ENCODE data around the gene ARGFX.
"Not testable (repeated sequence)": the region's sequence is repeated elsewhere in the genome, so short reads cannot be mapped to it uniquely, and the experiment has no call there.

The ARGFX gene

DNA sequence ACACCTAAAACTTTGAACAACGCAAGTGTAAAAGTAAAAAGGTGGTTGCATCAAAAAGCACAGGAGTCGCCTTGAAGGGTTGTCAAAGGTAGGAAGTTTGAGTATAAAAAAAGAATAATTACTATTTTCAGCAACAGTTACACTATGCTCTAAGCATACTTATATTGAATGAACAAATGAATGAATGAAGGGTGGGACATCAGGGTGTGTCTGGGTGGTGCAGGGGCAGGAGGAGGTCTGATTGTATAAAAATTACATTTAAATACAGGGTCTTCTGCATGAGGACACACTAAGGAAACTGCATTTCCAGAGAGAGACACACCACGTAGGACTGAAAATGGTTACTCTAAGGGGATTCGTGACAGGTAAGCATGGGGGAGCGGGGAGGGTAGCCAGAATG is at the start of gene ARGFX:
ARGFX (plus strand) TSS at position 301 of the 400 bp plus-strand sequence. CDS start 2,765 bp downstream, outside the sequence.
- no peak for DNase-seq (ENCODE audit: low read depth, low spot score)

DNA sequence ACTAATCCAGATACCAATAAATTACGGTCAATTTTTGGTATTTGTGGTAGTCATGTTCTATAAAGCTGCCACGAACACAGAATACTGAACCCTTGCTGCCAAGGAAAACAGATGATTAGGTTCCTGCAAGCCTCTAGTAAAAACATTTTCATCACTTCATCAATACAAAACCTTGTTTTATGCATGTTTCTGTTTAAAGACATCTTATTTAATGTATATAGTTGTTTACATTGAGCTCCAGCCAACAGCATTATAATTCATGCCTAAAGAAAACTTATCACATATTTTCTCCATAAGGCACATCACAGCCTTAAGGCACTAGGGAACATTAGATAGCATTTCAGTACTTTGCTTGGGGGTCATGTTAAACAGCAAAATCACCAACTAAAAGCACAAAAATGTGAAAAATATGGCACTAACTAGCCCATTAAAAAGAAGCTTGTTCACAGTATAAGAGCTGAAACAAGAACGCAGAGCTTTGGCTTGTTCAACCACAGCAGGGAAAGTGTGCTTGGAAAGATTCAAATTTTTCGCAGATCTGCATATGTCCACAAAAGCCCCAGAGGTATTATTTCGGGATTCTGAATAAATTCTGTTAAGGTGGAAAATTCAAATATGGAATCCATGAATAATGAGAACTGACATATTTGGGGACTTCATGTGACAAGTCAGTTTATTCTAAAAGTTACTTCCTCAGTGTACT is 49.6 kb upstream of the ARGFX start:
- DNase-seq (ENCODE audit: low read depth, low spot score): no peak

DNA sequence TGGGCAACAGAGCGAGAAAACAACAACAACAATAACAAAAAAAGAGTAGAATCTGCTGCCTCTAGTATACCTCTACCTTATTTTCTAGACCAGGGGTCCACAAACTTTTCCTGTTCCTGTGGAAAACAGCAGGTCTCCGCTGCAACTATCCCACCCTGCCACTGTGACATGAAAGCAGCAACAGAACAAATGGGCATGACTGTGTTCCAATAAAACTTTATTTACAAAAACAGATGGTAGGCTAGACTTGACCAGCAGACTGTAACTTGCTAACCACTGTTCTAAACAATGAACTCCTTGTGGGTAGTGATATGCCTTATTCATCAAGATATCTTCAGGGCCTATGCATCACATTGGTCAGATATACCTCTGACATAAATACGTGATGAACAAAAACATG is 47.2 kb upstream of the ARGFX start:
- DNase-seq (ENCODE audit: low read depth, low spot score): no peak

DNA sequence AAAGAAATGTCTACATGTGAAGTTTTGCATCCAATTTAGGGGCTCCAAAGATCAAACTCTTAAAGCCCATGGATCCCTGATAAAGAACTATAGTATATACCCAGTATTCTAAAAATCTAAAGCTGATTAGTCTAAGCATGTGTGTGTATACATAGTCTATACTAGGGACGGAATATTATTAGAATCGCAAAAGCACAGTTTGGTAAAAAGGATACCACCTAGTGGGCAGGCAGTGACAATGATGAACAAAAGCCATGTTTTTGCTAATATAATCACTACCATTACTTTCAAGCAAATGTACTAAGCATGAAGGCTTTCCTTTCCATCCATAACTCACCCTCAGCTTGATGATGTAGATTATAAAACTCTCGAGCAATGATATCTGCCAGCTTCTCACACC is 38.4 kb upstream of the ARGFX start:
- DNase-seq (ENCODE audit: low read depth, low spot score): no peak

DNA sequence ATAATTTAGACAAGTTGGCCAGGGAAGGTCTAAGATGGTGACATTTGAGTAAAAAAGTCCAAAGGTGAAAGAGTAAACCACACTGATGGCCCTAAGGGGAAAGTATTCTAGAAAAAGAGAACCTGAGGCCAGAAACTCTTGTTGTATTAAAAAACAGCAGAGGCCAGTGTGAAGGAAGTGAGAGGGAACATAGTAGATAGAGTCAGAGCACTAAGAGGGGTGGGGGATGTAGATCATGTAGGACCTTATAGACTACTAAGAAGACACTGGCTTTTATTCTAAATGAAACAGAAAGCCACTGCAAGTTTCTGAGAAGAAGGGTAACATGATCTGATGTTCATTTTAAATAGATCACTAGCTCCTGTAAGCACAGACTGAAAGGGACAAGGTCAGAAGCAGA is 36.5 kb upstream of the ARGFX start:
- no peak for DNase-seq (ENCODE audit: low read depth, low spot score)

DNA sequence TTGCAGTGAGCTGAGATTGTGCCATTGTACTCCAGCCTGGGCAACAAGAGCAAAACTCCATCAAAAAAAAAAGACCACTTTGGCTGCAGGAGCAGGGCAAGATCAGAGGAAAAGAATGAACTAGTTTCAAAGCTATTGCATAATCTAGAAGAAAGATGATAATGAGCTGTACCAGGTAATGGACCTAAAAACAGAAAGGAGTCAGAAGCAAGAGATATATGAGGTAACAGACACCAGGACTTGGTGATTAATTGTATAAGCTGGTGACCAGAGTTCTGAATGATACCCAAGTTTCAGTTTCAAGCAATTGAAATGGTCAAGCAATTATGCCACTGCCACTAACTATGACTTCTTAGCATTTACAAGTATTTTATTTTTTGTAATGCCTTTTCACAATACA is 24.8 kb upstream of the ARGFX start:
- DNase-seq (ENCODE audit: low read depth, low spot score): no peak

DNA sequence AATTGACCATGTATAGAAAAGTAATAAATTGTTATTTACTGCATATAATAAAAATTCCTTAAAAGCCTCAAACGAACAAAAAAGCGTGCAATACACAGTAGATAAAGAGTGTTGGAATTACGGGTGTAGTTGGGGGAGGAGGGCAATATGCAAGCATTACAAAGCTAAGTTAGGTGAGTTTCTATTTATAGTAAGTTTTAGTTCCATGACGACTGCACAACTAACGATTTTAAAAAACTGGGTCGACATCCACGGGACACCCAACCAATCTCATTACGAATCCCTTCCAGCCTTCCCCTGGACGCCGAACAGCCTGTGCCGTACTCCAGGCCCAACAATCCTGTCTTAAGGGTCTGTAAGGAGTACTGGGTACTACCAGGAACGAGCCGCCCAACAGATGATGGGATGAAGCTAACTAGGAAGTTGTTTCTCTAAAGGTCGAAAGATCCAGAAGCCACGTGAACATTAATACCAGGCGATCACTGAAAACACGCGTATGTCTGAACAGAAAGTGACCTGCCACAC is 22.6 kb upstream of the ARGFX start:
- no peak for DNase-seq (ENCODE audit: low read depth, low spot score)

DNA sequence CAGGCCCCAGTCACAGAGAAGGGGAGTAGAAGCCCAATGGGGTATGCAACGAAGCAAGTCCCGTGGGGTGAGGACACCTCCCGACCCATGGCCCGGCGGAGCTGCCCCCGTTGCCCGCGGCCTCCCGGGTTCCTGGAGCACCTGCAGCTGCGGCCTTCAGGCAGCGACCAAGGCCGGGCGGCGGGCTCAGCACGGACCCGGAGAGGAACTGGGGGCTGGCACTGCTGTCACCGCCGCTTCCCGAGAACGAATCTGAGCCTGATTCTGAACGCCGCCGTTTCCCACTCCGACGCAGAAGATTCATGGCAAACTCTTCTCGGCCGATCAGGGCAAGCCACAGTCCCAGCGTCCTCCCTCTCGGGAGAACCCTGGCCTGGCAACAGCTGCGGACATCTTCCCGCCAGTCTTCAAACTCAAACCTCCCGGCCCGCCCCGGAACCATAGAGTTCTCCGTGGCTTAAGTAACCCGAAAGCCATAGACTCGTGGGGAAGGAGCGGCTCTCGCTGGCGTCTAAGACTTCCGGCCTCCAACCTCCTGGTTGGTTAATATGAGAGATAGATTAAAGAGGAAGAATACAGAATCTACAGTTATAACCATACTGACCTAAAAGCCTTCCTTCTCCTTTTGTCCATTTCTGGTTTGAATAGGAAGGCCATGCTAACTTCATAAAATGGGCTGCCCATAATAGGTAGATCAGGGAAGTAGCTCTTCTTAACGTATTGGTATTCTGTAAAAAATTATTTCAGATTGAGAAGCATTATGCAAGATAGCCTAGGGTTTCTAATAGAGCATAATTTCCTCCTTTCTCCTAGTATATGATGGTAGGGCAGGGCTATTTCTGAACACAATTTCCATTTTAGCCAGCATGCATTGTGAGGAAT is 21.9 kb upstream of the ARGFX start, which contains the start of gene POLQ:
POLQ (minus strand) TSS at position 415 of the 882 bp plus-strand sequence; CDS start at position 304, 111 bp downstream.
- DNase-seq (ENCODE audit: low read depth, low spot score): peak; percentile 63

DNA sequence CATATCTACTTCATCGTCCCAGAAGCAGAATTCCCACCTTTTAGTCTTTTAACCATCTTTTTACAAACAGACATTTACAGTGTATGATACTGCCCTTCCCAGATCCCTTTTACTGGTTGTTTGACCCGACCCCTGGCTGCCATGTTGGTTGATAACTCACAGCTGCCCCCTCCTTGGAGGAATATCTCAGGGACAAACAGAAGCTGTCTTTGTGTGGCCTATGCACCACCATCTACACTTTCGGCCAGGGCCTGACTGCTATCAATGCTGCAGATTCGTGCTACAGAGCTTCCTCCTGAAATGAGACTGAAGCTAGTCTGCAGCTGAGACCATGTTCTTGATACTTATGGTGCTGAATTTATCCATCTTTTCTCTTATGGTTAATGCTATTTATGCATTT is 15.4 kb upstream of the ARGFX start:
- no peak for DNase-seq (ENCODE audit: low read depth, low spot score)

DNA sequence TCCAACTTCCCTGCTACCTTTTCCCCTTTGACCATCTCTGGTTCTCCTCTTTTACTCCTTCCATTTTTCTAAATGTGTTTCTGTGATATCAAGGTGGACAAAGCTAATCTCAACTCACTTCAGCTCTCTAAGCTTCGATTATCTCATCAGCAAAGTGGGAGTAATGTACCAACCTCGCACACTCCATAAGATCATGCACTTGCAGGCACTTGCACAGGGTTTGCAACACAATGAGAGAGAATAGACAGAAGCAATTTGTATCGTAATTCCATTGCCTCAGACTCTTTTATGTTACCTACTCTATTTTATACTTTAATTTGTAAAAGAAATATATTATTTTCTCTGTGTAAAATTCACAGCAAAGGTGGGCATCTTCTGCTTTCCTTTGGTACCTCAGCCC is 15.0 kb upstream of the ARGFX start:
- no peak for DNase-seq (ENCODE audit: low read depth, low spot score)

DNA sequence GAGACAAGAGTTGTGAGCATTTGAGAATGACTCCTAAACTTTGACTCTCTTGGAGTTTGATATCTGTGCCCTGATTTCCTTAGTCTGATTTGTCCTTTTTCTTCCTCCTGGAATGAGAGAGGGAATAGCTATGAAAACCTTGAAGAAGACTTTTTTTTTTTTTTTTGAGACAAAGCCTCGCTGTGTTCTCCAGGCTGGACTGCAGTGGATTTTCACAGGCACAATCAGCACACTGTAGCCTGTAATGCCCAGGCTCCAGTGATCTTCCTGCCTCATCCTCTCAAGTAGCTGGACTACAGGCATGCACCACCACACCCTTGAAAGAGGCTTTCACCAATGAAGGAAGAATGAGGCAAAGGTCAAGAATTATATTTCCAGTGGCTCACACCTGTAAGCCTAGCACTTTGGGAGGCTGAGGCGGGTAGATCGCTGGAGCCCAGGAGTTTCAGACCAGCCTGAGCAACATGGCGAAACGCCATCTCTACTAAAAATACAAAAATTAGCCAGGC is 10.3 kb upstream of the ARGFX start:
- no peak for DNase-seq (ENCODE audit: low read depth, low spot score)

DNA sequence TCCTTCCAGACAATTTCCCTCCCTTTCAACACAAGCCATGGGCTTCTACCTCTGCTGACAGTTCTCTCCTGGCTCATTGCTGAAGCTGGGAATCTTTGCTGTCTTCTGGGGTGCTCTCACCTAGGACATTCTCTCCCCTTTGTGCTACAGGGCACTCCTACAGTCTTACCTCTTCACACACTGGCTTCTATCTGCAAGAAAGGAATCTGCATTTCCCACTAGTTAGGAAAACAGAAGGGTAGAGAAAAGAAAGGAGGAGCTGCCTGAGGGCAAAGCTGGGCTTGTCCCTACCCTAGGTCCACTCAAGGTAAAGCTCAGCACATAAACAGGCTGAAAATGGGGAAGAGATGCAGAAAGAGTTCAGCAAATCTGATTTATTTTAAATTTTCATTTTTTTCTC is 5.6 kb upstream of the ARGFX start:
- no peak for DNase-seq (ENCODE audit: low read depth, low spot score)

DNA sequence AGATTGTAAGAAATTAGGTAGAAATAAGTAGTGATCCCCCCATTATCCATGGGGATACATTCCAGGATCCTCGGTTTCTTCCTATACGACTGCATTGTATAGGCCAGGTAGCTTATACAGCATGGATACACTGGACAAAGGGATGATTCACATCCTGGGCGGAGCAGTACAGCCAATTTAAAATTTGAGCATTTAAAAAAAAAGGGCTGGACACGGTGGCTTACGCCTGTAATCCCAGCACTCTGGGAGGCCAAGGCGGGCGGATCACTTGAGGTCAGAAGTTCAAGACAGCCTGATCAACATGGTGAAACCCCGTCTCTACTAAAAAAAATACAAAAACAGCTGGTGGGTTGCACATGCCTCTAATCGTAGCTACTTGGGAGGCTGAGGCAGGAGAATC is 976 bp upstream of the ARGFX start:
- no peak for DNase-seq (ENCODE audit: low read depth, low spot score)

DNA sequence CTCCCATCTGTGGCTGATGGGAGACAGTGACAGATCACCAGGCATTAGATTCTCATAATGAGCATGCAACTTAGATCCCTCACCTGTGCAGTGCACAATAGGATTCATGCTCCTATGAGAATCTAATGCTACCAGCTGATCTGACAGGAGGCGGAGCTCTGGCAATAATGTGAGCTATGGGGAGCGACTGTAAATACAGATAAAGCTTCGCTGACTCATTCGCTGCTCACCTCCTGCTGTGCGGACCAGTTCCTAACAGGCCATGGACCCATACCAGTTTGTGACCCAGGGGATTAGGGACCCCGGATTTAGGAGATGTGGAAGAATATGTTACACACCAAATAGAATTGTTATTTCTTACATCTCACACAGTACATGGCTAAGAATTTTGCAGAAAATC is 6.7 kb downstream of the ARGFX start:
- no peak for DNase-seq (ENCODE audit: low read depth, low spot score)

DNA sequence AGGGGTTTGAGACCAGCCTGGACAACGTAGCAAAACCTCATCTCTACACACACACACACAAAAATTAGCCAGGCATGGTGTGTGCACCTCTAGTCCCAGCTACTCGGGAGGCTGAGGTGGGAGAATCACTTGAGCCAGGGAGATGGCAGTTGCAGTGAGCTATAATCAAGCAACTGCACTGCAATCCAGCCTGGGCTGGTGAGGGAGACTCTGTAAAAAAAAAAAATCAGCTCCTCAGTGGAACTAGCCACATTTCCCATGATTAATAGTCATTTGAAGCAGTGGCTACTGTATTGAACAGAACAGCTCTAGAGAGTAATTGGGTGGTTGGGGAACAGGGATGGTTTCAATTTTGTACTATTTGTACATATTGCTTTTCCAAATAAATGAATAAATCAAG is 13.9 kb downstream of the ARGFX start:
- no peak for DNase-seq (ENCODE audit: low read depth, low spot score)

DNA sequence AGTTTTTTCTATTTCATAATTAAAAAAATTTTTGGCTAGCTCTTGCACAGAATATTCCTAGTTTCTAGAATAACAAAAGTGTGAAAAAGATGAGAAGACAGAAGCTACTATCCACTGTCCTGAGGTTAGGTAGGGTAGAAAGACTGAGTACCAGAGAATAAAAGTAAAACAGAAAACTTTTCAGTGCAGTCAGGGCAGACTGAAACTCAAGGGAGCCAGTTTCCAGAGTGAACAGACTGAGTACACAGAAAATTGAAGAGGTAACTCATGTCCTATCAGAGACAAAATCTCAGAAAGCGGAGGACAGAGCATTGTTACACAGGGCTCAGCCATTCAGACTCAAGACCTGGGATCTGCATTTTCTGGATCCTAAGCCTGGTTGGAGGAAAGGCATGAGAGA is 16.7 kb downstream of the ARGFX start:
- DNase-seq (ENCODE audit: low read depth, low spot score): no peak

DNA sequence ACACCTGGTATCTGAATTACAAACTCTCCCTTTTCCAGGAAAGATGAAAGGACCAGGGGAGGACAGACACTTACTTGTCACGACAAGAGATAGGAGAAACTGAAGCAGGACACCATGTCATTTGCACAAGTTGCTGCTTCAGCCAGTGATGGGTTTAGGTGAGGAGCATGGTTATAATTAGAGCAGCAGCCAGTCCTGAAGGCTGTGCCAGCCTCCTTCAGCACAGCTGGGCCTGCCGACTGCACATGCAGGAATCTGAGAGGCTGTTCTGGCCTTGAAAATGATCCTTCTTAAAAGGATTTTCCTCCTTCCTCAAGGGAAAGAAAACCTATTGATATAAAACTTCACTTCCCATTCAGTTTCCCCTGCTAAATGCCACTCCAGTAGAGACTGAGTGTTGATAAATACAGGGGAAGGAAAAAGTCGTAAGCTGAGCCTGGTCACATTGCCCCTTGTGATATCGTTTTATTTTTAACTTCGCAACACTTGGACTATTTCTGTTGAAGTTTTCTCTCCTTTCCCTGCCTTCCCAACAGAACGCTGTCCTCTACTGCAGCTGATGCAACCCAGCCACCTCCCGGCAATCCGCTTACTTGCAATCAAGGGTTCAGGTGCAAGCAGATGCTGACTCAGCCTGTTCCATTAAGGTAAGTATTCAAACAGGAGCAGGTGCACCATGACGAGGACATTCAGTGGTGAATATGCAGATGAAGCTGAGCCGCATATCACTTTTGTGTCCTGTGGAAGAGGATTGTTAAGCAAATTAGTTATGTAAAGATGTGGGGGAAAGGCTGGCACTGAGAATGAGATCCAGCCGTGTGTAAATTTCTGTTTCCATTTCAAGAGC is 25.3 kb downstream of the ARGFX start, which contains the start of gene FBXO40:
FBXO40 (plus strand) TSS at position 524 of the 847 bp plus-strand sequence. CDS start 27,197 bp downstream, outside the sequence.
- DNase-seq (ENCODE audit: low read depth, low spot score): no peak

DNA sequence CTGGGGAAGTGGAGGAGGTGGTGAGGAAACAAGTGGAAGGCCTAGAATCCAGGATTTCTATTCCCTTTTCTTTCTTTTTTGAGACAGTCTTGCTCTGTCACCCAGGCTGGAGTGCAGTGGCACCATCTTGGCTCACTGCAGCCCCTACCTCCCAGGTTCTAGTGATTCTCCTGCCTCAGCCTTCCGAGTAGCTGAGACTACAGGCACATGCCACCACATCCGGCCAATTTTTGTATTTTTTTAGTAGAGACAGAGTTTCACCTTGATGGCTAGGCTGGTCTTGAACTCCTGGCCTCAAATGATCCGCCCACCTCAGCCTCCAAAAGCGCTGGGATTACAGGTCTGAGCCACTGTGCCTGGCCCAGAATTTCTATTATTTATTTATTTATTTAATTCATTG is 26.1 kb downstream of the ARGFX start:
- DNase-seq (ENCODE audit: low read depth, low spot score): not testable (repeated sequence)

DNA sequence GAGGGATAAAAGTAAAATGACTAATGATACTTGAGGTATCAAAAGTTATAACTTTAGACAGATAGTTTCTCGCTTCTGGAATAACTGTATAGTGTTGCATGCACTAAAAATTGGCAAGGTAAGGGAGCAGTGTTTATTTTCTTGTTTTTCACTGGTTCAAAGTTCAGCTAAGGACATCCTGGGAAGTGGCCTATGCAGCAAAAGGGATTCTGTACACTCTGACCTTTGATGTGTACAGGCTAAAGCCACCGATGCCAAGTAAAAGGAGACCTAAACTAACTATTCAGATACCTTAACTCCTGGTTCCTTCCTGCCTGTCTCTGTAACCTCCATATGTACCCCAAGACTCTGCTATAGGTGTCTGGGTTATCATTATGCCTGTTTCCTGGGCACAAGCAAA is 27.1 kb downstream of the ARGFX start:
- DNase-seq (ENCODE audit: low read depth, low spot score): no peak

DNA sequence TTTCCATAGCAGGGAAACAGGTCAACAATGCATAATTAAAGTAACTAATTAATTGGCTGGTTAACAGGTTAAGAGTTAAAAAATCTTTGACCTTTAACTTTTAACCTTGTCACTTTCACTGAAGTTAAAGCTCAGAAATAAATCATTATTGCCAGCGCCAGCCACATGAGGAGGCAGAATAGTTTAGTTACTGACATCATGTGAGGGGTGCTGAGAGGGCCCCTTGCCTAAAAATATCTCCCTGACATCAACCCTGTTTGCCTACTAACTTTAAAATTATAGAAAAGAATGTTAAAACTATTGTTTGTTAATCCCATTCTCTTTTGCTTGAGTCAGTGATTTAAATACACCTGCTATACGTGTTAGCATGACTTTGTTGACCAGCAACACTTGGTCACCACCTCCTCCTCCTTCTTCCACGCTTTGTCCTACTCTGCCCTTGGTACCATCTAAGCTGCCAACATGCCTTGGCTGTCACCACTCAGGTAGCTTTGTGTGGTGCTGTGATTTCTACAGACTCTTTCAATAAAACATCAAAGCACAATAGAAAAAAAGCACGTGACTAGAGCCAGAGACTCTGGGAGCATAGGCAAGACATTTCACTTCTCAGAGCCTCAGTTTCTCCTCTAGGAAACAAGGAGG is 28.1 kb downstream of the ARGFX start:
- no peak for DNase-seq (ENCODE audit: low read depth, low spot score)

DNA sequence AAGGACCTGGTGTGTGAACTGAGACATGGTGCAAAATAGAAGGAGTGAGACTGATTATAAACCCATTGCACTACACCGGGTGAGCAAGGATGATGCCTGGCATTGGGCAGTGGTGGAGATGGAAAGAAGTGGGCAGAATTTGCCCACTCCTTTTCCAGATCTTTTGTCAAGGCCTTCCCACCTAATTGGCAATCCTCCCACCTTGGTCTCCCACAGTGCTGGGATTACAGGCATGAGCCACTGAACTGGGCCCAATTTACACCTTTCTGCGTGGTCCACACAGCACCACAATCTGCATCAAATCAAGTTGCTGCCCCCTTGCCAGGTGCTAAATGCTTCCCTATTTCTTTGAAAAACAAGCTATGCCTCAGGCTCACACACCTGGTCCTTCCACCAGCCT is 30.8 kb downstream of the ARGFX start:
- no peak for DNase-seq (ENCODE audit: low read depth, low spot score)
